Liver (tissue), 9 donors: Measurements from ENCODE around the gene SLC49A4. TPM values are rescaled to one million over a fixed set of nuclear protein-coding genes. Genes with fewer than 3 reads are reported as not detected.

ENCODE experiments used
- DNase-seq: peaks from one replicate; pipeline ENCODE4 v3.0.0-alpha.2; 2017; ENCODE audit warnings: low spot score
- H3K27ac ChIP-seq, 2 donors: one replicate each; pipeline ENCODE4 v1.7.0; 2013; ENCODE audit warnings: inconsistent platforms in 2 of 2, low read length in 2 of 2, control low read depth in 1 of 2, low read depth in 1 of 2, mild to moderate bottlenecking in 1 of 2
- H3K27me3 ChIP-seq, 4 donors: one replicate each; pipeline versions ENCODE4 v1.6.1 to v1.7.0; 2013; ENCODE audit warnings: low read length in 3 of 4, inconsistent platforms in 1 of 4, mild to moderate bottlenecking in 1 of 4, moderate library complexity in 1 of 4; ENCODE audit not compliant: control insufficient read depth in 4 of 4, insufficient read depth in 4 of 4
- H3K36me3 ChIP-seq, 4 donors: one replicate each; pipeline versions ENCODE4 v1.6.1 to v1.7.0; 2013; ENCODE audit warnings: low read length in 3 of 4, mild to moderate bottlenecking in 3 of 4, low read depth in 1 of 4, moderate library complexity in 1 of 4; ENCODE audit not compliant: control insufficient read depth in 4 of 4, insufficient read depth in 3 of 4
- H3K4me1 ChIP-seq, 4 donors: one replicate each; pipeline versions ENCODE4 v1.6.1 to v1.7.0; 2013; ENCODE audit warnings: low read length in 3 of 4, mild to moderate bottlenecking in 3 of 4, moderate library complexity in 1 of 4; ENCODE audit not compliant: control insufficient read depth in 4 of 4, insufficient read depth in 4 of 4
- H3K4me3 ChIP-seq, 3 donors: one replicate each; pipeline versions ENCODE4 v1.6.1 to v1.7.0; 2013; ENCODE audit warnings: low read length in 3 of 3, control low read depth in 1 of 3, low read depth in 1 of 3, mild to moderate bottlenecking in 1 of 3
- H3K9ac ChIP-seq, 2 donors: one replicate each; pipeline ENCODE4 v1.7.0; 2013; ENCODE audit warnings: low read length in 2 of 2, mild to moderate bottlenecking in 2 of 2, moderate library complexity in 2 of 2, control low read depth in 1 of 2, low read depth in 1 of 2
- H3K9me3 ChIP-seq, 4 donors: one replicate each; pipeline versions ENCODE4 v1.6.1 to v1.7.0; 2013; ENCODE audit warnings: low read length in 3 of 4; ENCODE audit not compliant: control insufficient read depth in 4 of 4
- FOXA1 ChIP-seq: IDR thresholded peaks from 2 replicates; pipeline ENCODE4 v1.6.1; 2016; ENCODE audit warnings: antibody characterized with exemption
- GABPA ChIP-seq, 2 donors: IDR thresholded peaks in 1 of 2; conservative IDR thresholded peaks in 1 of 2; 2 replicates each; pipeline ENCODE4 v1.6.1; 2016; ENCODE audit warnings: antibody characterized with exemption in 2 of 2, mild to moderate bottlenecking in 1 of 2, moderate library complexity in 1 of 2
- HNF4A ChIP-seq, 2 donors: conservative IDR thresholded peaks; 2 replicates each; pipeline ENCODE4 v1.6.1; 2016; ENCODE audit warnings: antibody characterized with exemption in 2 of 2, mild to moderate bottlenecking in 2 of 2
- HNF4G ChIP-seq: IDR thresholded peaks from 2 replicates; pipeline ENCODE4 v1.6.1; 2016; ENCODE audit warnings: antibody characterized with exemption
- RAD21 ChIP-seq, 2 donors: IDR thresholded peaks; 2 replicates each; pipeline ENCODE4 v1.6.1; 2016; ENCODE audit warnings: antibody characterized with exemption in 2 of 2, mild to moderate bottlenecking in 2 of 2
- SP1 ChIP-seq: IDR thresholded peaks from 2 replicates; pipeline ENCODE4 v1.6.1; 2018; ENCODE audit warnings: antibody characterized with exemption, mild to moderate bottlenecking
- TAF1 ChIP-seq: conservative IDR thresholded peaks from 2 replicates; pipeline ENCODE4 v1.6.1; 2016; ENCODE audit warnings: antibody characterized with exemption, mild to moderate bottlenecking
- YY1 ChIP-seq: IDR thresholded peaks from 2 replicates; pipeline ENCODE4 v1.6.1; 2016; ENCODE audit warnings: antibody characterized with exemption, mild to moderate bottlenecking
- WGBS: extraction: QIAGEN DNeasy Blood & Tissue Kit; methylation state at CpG from one replicate; pipeline ENCODE4 v1.1.7; 2013; 5-methylcytosine and 5-hydroxymethylcytosine counted together
- polyA plus RNA-seq, 2 donors: library from polyadenylated mRNA; stranded (reverse) in 1 of 2; unstranded in 1 of 2; fragments of 200-250 nt in 1 of 2; fragments of >200 nt in 1 of 2; fragmentation: Nextera tagmentation in 1 of 2; extraction: Ambion mirVana in 1 of 2; gene quantifications; one replicate each; pipeline versions ENCODE4 v1.2.1 to v1.2.3, GENCODE V29; 2013 to 2015
- total RNA-seq, 2 donors: library from RNA; depleted of rRNA; stranded (reverse); fragments of >200 nt; gene quantifications; one replicate each; pipeline ENCODE4 v1.2.3, GENCODE V29; 2014
- TF ChIP-seq, protein P1 (sequence below): IDR thresholded peaks from 2 replicates; pipeline ENCODE4 v1.6.1; 2016; ENCODE audit warnings: antibody characterized with exemption
- TF ChIP-seq, protein P2 (sequence below): IDR thresholded peaks from 2 replicates; pipeline ENCODE4 v1.6.1; 2016; ENCODE audit warnings: antibody characterized with exemption
- TF ChIP-seq, protein P3 (sequence below): IDR thresholded peaks from 2 replicates; pipeline ENCODE4 v1.6.1; 2016; ENCODE audit warnings: antibody characterized with exemption, mild to moderate bottlenecking
- TF ChIP-seq, protein P4 (sequence below): fragments of 150-350 bp; IDR thresholded peaks from 2 replicates; pipeline ENCODE4 v1.5.1; 2017; ENCODE audit warnings: improper control_type of control experiment, low read depth, low read length; ENCODE audit not compliant: missing input control
- TF ChIP-seq, protein P5 (sequence below): IDR thresholded peaks from 2 replicates; pipeline ENCODE4 v1.6.1; 2016; ENCODE audit warnings: antibody characterized with exemption
- donor health status: healthy.
- donor health status: healthy.
- donor health status: healthy.
- donor health status: healthy.
- donor health status: healthy.

The SLC49A4 gene
- total and polyA plus RNA-seq, 4 donors, result 3.3 to 11.1 (median 6.3) TPM

DNA sequence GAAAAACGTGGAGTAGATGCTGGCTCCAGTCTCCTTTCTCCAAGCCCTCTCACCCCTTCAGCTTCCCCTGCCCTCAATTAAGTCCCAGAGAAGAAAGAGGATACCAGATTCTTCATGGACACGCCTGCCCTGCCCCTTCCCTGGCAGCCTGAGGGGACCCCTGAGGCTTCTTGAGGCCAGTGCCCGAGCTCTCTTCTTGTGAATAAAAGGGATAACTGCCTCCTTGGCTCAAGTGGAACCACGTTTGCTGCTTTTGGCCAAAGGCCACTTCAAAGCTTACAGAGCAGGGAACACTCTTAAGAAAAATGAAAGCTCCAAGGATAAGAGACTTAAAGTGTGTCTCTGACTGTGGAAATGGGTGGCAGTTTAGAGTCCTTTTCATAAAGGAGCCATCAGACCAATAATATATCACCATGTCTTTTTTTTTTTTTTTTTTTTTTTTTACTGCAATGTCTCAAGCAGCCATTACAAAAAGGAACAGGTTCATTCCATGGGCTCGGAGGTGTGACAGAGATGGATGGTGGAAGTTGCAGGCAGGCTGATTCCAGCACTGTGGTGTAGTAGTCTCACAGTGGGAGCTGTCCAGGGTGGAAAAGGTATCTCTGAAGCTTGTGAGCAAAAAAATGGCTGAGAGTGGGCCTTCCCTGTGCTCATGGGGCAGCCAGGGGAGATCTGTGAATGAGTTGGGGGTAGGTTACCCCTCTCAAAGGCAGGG, 123.9 kb downstream of the SLC49A4 start:
- Histone ChIP-seq H3K4me3 (no peak overlapping the region), H3K27ac (no peak overlapping the region), H3K9ac (no peak overlapping the region), H3K36me3 (no peaks in the 10 kb centered on the region), H3K9me3 (no peaks in the 10 kb centered on the region), H3K27me3 (peaks cover 2 to 7% (median 5%) of the 10 kb centered on the region in 4 donors), H3K4me1 (peaks cover 0 to 5% (median 3%) of the 10 kb centered on the region in 4 donors)
- WGBS, result 70% methylated on average over 5 of the region's 5 CpGs
- no peak for DNase-seq
- TF ChIP-seq, protein P1, sequence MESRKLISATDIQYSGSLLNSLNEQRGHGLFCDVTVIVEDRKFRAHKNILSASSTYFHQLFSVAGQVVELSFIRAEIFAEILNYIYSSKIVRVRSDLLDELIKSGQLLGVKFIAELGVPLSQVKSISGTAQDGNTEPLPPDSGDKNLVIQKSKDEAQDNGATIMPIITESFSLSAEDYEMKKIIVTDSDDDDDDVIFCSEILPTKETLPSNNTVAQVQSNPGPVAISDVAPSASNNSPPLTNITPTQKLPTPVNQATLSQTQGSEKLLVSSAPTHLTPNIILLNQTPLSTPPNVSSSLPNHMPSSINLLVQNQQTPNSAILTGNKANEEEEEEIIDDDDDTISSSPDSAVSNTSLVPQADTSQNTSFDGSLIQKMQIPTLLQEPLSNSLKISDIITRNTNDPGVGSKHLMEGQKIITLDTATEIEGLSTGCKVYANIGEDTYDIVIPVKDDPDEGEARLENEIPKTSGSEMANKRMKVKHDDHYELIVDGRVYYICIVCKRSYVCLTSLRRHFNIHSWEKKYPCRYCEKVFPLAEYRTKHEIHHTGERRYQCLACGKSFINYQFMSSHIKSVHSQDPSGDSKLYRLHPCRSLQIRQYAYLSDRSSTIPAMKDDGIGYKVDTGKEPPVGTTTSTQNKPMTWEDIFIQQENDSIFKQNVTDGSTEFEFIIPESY, result no peak
- TF ChIP-seq, protein P2, sequence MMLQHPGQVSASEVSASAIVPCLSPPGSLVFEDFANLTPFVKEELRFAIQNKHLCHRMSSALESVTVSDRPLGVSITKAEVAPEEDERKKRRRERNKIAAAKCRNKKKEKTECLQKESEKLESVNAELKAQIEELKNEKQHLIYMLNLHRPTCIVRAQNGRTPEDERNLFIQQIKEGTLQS, result no peak
- no peak for TF ChIP-seq GABPA (IDR thresholded peaks at IDR 0.05 in 1 of 2, conservative IDR thresholded peaks at IDR 0.05 in 1 of 2)
- TF ChIP-seq, protein P3, sequence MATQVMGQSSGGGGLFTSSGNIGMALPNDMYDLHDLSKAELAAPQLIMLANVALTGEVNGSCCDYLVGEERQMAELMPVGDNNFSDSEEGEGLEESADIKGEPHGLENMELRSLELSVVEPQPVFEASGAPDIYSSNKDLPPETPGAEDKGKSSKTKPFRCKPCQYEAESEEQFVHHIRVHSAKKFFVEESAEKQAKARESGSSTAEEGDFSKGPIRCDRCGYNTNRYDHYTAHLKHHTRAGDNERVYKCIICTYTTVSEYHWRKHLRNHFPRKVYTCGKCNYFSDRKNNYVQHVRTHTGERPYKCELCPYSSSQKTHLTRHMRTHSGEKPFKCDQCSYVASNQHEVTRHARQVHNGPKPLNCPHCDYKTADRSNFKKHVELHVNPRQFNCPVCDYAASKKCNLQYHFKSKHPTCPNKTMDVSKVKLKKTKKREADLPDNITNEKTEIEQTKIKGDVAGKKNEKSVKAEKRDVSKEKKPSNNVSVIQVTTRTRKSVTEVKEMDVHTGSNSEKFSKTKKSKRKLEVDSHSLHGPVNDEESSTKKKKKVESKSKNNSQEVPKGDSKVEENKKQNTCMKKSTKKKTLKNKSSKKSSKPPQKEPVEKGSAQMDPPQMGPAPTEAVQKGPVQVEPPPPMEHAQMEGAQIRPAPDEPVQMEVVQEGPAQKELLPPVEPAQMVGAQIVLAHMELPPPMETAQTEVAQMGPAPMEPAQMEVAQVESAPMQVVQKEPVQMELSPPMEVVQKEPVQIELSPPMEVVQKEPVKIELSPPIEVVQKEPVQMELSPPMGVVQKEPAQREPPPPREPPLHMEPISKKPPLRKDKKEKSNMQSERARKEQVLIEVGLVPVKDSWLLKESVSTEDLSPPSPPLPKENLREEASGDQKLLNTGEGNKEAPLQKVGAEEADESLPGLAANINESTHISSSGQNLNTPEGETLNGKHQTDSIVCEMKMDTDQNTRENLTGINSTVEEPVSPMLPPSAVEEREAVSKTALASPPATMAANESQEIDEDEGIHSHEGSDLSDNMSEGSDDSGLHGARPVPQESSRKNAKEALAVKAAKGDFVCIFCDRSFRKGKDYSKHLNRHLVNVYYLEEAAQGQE, result no peak
- TF ChIP-seq HNF4G, result no peak
- no peak for TF ChIP-seq TAF1
- TF ChIP-seq, protein P4, sequence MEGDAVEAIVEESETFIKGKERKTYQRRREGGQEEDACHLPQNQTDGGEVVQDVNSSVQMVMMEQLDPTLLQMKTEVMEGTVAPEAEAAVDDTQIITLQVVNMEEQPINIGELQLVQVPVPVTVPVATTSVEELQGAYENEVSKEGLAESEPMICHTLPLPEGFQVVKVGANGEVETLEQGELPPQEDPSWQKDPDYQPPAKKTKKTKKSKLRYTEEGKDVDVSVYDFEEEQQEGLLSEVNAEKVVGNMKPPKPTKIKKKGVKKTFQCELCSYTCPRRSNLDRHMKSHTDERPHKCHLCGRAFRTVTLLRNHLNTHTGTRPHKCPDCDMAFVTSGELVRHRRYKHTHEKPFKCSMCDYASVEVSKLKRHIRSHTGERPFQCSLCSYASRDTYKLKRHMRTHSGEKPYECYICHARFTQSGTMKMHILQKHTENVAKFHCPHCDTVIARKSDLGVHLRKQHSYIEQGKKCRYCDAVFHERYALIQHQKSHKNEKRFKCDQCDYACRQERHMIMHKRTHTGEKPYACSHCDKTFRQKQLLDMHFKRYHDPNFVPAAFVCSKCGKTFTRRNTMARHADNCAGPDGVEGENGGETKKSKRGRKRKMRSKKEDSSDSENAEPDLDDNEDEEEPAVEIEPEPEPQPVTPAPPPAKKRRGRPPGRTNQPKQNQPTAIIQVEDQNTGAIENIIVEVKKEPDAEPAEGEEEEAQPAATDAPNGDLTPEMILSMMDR, result no peak
- TF ChIP-seq, protein P5, sequence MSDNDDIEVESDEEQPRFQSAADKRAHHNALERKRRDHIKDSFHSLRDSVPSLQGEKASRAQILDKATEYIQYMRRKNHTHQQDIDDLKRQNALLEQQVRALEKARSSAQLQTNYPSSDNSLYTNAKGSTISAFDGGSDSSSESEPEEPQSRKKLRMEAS, result no peak

DNA sequence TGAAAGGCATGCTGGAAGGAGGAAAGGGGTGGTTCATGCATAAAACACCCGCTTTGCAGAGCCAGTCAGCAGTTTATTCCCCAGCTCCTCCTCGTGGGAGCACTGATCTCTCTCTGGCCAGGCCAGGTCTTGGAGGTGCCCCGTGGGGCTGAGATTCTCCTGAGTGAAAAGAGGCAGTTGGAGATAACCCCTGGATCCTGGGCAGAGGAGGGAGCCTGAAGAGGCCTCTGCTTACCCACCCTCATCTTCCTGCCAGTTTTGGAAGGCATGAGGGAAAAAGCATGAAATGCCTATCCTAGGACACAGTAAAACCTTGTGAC, 124.4 kb downstream of the SLC49A4 start:
- no peaks in the 10 kb centered on the region for H3K9me3 ChIP-seq
- H3K36me3 ChIP-seq, result no peaks in the 10 kb centered on the region
- no peak overlapping the region for H3K4me3 ChIP-seq
- no peak for DNase-seq
- H3K4me1 ChIP-seq, result peaks cover 0 to 5% (median 3%) of the 10 kb centered on the region in 4 donors
- no peak for TF ChIP-seq FOXA1
- no peak for TF ChIP-seq YY1
- no peak for TF ChIP-seq RAD21 (IDR thresholded peaks at IDR 0.05)
- no peak for TF ChIP-seq HNF4A (conservative IDR thresholded peaks at IDR 0.05)
- no peak for TF ChIP-seq SP1
- TF ChIP-seq, protein P2, result no peak
- peaks cover 2 to 7% (median 5%) of the 10 kb centered on the region in 4 donors for H3K27me3 ChIP-seq
- 76% methylated on average over 3 of the region's 3 CpGs for WGBS
- H3K9ac ChIP-seq, result no peak overlapping the region
- H3K27ac ChIP-seq, result no peak overlapping the region
